Measurements from ENCODE around the gene TTC1.
A peak's percentile ranks its signal among the peaks of the same experiment; 100 is the strongest.
"Not testable (repeated sequence)": the region's sequence is repeated elsewhere in the genome, so short reads cannot be mapped to it uniquely, and the experiment has no call there.

Gene TTC1

DNA sequence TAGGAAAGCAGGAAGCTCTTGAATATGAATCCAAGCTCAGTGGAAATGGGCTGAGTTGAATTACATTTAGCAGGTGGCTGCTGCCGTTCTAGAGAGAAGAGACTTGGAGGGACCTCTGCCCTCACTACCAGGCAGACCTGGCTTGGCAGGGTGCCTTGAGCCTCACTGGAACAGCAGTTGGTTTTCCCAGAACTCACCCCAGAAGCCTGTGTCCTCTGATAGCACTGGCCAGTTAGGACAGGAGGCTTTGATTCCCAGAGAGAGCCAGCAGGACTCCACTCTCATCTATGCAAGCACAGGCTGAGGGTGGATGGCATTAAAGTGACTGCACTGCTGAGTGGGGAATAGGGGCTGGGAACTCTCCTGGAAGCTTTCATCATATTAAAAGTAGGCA, 55.5 kb downstream of the TTC1 start:
- Mint-ChIP-seq H3K27ac (peak overlapping the region; percentile 40), H3K4me3 (no peak overlapping the region)

DNA sequence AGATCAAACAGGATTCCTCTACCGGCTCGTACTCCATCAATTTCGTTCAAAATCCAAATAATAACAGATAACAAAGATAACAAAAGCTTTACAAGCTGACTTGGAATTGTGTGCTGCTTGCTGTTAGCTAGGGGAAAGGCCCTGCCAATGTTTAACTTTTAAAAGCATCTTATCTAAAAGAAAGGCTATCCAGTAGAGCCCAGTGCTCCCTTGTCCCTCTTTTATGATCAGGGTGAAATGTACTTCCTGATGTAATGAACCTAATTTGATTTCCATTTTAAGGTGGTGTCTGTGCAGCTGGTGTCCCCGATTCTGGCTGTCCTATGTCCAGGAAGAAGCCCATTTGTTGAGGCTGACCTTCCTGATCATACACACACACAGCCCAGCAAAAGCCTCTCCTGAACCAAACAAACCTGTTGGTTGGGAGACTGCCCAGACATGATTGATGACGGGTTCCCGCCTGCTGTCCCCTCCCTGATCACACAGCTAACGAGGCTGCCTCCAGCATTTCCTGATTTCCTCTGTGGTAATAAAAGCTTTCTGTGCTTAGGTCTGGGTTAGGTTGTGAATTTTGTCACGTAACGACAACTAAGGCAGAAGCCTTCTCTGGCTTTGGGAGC, 56.2 kb downstream of the TTC1 start:
- TF ChIP-seq, protein P1, sequence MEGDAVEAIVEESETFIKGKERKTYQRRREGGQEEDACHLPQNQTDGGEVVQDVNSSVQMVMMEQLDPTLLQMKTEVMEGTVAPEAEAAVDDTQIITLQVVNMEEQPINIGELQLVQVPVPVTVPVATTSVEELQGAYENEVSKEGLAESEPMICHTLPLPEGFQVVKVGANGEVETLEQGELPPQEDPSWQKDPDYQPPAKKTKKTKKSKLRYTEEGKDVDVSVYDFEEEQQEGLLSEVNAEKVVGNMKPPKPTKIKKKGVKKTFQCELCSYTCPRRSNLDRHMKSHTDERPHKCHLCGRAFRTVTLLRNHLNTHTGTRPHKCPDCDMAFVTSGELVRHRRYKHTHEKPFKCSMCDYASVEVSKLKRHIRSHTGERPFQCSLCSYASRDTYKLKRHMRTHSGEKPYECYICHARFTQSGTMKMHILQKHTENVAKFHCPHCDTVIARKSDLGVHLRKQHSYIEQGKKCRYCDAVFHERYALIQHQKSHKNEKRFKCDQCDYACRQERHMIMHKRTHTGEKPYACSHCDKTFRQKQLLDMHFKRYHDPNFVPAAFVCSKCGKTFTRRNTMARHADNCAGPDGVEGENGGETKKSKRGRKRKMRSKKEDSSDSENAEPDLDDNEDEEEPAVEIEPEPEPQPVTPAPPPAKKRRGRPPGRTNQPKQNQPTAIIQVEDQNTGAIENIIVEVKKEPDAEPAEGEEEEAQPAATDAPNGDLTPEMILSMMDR (IDR thresholded peaks at IDR 0.05), result no peak

More for the DNA sequence above, 55.5 kb downstream of the TTC1 start:
- no peaks in the 10 kb centered on the region for H3K27me3 Mint-ChIP-seq (ENCODE audit: low read depth, poor library complexity)
- peaks cover 20% of the 10 kb centered on the region for H3K4me1 Mint-ChIP-seq
- H3K9me3 Mint-ChIP-seq, result no peaks in the 10 kb centered on the region
- TF ChIP-seq, protein P1 (IDR thresholded peaks at IDR 0.05), result no peak
- H3K36me3 Mint-ChIP-seq (ENCODE audit: low read depth), result peaks cover 32% of the 10 kb centered on the region
- DNase-seq, result no peak

DNA sequence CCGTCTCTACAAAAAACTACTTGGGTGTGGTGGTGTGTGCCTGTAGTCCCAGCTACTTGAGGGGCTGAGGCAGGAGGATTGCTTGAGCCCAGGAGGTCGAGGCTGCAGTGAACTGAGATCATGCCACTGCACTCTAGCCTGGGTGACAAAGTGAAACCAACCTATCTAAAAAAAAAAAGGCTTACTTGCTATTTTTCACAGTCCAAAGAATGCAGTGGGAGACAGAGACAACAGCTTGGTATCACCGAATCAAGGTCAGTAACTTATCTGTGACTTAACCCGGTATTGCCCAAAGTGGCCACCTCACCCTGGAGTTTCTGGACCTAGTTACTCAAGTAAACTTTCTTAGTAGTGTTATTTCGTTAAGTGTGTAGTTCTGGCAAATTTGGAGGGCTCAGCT, 60.2 kb downstream of the TTC1 start:
- H3K36me3 Mint-ChIP-seq (ENCODE audit: low read depth), result peaks cover 17% of the 10 kb centered on the region
- H3K9me3 Mint-ChIP-seq; H3K27me3 Mint-ChIP-seq (ENCODE audit: low read depth, poor library complexity): not testable (repeated sequence)

More for the DNA sequence above, 56.2 kb downstream of the TTC1 start:
- Mint-ChIP-seq H3K27ac (peak overlapping the region; percentile 40), H3K9me3 (no peaks in the 10 kb centered on the region), H3K4me3 (no peak overlapping the region), H3K4me1 (peaks cover 20% of the 10 kb centered on the region), H3K27me3 (ENCODE audit: low read depth, poor library complexity) (no peaks in the 10 kb centered on the region), H3K36me3 (ENCODE audit: low read depth) (peaks cover 25% of the 10 kb centered on the region)
- peak; percentile 45 for DNase-seq

DNA sequence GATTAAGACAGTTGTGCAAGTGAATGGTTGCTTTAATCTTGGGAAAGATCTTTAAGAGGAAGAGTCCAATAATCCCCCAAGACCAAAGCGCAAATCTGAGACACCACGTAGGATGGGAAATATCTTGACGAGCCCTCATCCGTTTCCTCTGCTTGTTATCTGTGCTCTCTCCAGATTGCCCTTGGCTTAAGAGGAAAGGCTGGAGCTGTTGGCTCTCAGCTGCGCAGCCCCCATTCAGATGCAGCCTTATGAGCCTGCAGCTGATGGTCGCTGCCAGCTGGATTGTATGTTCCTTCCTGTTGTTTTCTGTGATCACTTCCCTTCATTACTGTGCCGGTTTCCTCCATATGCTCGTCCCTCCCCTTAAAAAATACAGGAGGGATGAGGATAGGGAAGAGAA, 62.6 kb downstream of the TTC1 start:
- Mint-ChIP-seq H3K9me3 (no peaks in the 10 kb centered on the region), H3K27me3 (ENCODE audit: low read depth, poor library complexity) (no peaks in the 10 kb centered on the region), H3K27ac (no peak overlapping the region)

More for the DNA sequence above, 60.2 kb downstream of the TTC1 start:
- peaks cover 14% of the 10 kb centered on the region for H3K4me1 Mint-ChIP-seq
- H3K4me3 Mint-ChIP-seq, DNase-seq: not testable (repeated sequence)
- peak overlapping the region; percentile 57 for H3K27ac Mint-ChIP-seq

DNA sequence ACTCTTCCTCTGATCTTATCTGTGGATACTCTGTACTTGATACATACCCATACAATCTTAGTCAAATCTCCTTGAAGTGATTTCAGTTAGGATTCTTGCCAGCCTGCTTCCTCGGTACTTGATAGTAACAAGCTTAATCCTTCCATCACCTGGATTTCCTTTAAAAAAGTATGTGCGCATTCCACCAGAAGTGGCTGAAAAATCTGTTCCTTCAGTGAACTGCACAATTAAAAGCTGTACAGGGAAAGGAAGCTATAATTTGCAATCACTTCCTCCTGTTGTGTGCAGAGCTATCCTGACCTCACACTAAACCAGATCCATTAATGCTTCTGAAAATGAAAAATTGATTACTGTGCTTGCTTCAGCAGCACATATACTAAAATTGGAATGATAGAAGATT, 63.0 kb downstream of the TTC1 start:
- no peak overlapping the region for H3K27ac Mint-ChIP-seq
- no peak for DNase-seq
- TF ChIP-seq, protein P1 (IDR thresholded peaks at IDR 0.05), result no peak
- peaks cover 15% of the 10 kb centered on the region for H3K36me3 Mint-ChIP-seq (ENCODE audit: low read depth)
- no peaks in the 10 kb centered on the region for H3K9me3 Mint-ChIP-seq
- H3K27me3 Mint-ChIP-seq (ENCODE audit: low read depth, poor library complexity), result no peaks in the 10 kb centered on the region
- no peaks in the 10 kb centered on the region for H3K4me1 Mint-ChIP-seq
- H3K4me3 Mint-ChIP-seq, result no peak overlapping the region

More for the DNA sequence above, 62.6 kb downstream of the TTC1 start:
- no peak overlapping the region for H3K4me3 Mint-ChIP-seq
- no peak for DNase-seq
- TF ChIP-seq, protein P1 (IDR thresholded peaks at IDR 0.05), result no peak
- H3K36me3 Mint-ChIP-seq (ENCODE audit: low read depth), result peaks cover 15% of the 10 kb centered on the region
- no peaks in the 10 kb centered on the region for H3K4me1 Mint-ChIP-seq

DNA sequence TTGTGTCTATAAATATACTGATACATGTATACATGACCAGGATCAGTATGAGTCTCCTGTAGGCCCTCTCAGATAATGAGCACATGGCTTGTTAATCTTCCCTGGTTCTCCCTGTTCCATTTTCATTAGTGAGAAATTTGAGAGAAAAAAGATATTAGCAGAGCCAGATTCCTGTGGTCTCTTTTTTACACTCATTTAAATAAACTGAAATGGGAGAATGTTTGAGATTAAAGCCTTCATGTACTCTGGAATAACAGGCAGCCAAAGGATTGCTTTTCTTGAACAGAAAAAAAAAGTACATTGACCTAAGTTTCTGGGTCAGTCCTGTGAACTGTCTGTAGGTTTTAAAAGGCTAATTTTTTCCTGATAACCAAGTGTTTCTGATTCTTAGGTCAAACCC, 66.1 kb downstream of the TTC1 start:
- Mint-ChIP-seq H3K36me3 (ENCODE audit: low read depth) (peaks cover 31% of the 10 kb centered on the region), H3K27me3 (ENCODE audit: low read depth, poor library complexity) (no peaks in the 10 kb centered on the region), H3K27ac (no peak overlapping the region), H3K4me3 (no peak overlapping the region), H3K9me3 (no peaks in the 10 kb centered on the region), H3K4me1 (peaks cover 19% of the 10 kb centered on the region)
- DNase-seq, result no peak
- TF ChIP-seq, protein P1 (IDR thresholded peaks at IDR 0.05), result no peak

Data from nephron progenitor cell (in vitro differentiated cells).